Stimulated activated effector memory CD8-positive, alpha-beta T cell treated with anti-CD3 and anti-CD28 coated beads, Interleukin-12 subunit alpha, Interleukin-12 subunit beta, amount 100 ng/mL, for 72 hours (primary cell): ENCODE measurements around the gene TRMT2A.
"Not testable (repeated sequence)": the region's sequence is repeated elsewhere in the genome, so short reads cannot be mapped to it uniquely, and the experiment has no call there.

Source experiments
- ATAC-seq: fragments of 150-1000 bp; cut with Tn5 transposase; 2 replicates; pipeline ENCODE4 v1.10.0; 2021
- DNase-seq, 2 donors: peaks; one replicate each; pipeline ENCODE4 v3.0.0; 2021 to 2022; ENCODE audit warnings: low spot score in 2 of 2
- H3K27ac Mint-ChIP-seq: one replicate; pipeline ENCODE4 v1.8.0; 2022; ENCODE audit warnings: mild to moderate bottlenecking, mixed read lengths
- H3K36me3 Mint-ChIP-seq: one replicate; pipeline ENCODE4 v1.8.0; 2022; ENCODE audit warnings: mild to moderate bottlenecking, mixed read lengths
- H3K4me1 Mint-ChIP-seq: one replicate; pipeline ENCODE4 v1.8.0; 2022; ENCODE audit warnings: mixed read lengths
- H3K4me3 Mint-ChIP-seq: one replicate; pipeline ENCODE4 v1.8.0; 2022; ENCODE audit warnings: mild to moderate bottlenecking, mixed read lengths
- H3K9me3 Mint-ChIP-seq: one replicate; pipeline ENCODE4 v1.8.0; 2022; ENCODE audit warnings: mixed read lengths

The TRMT2A gene

DNA sequence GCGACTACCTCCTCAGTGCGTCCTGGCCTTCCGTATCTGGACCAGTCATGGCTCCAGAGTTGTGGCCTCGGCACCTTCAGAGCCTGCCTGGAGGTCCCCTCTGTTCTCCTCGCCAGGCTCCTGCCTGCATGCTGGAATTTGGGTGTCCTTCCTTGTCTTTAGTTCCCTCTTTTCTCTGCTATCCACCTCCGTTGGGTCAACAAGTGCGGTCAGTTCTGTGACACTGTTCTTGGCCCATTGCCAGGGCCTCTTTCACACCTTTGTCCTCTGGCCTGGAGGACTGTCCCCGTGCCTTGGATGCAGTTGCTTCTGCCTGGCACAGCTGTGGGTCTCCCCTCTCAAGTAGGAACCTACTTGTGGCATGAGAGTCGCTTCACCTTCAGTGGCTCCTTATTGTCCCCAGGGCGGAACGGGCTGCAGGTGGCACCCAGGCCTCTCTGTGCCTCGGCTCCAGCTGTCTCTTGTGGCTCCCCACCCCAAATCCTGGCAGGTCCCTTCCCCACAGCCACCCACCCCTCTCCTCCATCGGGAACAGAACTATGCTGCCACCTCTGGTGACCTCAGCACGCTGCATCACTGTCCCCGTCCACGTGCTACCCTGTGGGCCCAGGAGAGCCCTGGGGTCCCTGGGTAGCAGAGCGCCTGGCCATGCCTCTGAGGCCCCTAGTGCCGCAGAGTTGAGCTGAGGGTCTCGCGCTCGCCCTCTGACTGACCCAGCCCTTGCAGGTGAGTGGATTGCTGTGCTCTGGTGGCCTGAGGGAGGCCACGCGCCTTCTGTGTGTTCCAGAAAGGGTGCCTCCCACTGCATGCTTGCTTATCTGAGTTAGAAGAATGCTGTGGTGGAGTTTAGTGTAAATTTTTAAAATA lies 32.2 kb downstream of the TRMT2A start:
- Mint-ChIP-seq H3K27ac (peak overlapping the region; percentile 36), H3K4me3 (peak overlapping the region; percentile 87), H3K36me3 (peaks cover 60% of the 10 kb centered on the region), H3K4me1 (peaks cover 81% of the 10 kb centered on the region), H3K9me3 (no peaks in the 10 kb centered on the region)
- DNase-seq (no peak), ATAC-seq (no peak)

DNA sequence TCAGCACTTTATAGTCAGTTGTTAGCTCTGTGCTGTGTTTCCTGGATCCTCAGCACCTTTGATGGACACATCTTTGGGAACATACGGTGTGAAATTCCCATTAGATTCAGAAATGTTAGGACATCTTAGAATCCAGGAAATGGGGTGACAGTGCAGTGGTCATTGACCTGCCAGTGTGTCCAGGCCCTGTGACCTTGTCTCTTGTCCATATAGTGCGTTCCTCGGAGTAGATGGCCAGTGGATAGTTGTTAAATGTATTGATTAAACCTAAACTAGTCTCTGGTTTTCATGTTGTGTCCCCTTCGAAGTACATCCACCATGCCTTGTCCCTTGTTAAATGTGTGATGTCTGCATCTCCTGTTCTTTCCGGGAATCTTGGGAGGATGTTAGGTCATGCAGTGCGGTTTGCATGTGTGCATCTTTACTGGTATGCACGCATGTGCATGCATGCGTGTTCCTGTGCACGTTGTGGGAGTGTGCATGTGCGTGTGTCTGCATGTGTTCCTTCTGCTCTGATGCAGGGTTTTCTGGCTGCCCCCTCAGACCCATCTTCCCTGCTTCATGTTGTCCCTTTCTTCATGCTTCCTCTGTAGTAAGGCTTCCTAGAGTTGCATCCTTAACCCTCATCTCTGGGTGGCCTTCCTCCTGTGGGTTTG lies 33.0 kb downstream of the TRMT2A start:
- ATAC-seq (no peak), DNase-seq (no peak)
- H3K27ac Mint-ChIP-seq: peak overlapping the region; percentile 72
- H3K4me3 Mint-ChIP-seq: peak overlapping the region; percentile 87
- H3K9me3 Mint-ChIP-seq: no peaks in the 10 kb centered on the region
- peaks cover 76% of the 10 kb centered on the region for H3K4me1 Mint-ChIP-seq
- peaks cover 52% of the 10 kb centered on the region for H3K36me3 Mint-ChIP-seq

DNA sequence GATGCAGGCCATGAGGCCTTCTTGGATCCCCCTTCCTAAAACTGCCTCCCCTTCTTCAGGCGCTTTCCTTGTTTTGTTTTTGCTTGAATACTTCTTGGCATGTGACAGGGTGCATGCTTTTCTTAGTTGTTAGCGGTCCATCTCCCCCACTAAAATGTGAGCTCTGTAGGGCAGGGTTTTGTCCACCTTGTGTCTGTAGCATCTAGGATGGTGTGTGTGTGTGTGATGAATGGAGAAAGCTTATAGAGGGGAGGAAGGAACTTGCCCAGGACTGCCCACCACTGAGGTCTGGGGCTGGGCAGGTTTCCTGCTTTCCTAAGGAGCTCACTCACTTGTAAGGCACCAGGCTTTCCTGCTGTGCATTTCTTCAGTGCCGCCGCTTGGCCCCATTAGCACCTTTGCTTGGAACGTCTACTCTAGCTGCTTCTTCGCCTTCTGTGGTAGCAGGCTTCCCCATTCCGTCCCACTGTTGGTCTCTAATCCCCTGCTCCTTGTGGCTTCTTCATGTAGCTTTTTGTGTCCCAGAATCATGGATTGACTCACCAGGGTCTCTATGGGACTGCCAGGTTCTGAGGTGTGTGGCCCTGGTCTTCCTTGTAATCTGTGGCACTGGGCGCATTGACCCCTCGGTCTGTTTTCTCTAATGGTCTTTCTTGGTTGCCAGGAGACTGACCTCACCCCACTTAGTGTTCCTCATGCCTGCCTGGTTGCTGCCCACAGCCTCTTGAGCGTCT lies 33.7 kb downstream of the TRMT2A start:
- Mint-ChIP-seq H3K4me1 (peaks cover 76% of the 10 kb centered on the region), H3K9me3 (no peaks in the 10 kb centered on the region), H3K4me3 (peak overlapping the region; percentile 87), H3K27ac (peak overlapping the region; percentile 72), H3K36me3 (peaks cover 45% of the 10 kb centered on the region)
- DNase-seq (no peak), ATAC-seq (no peak)

DNA sequence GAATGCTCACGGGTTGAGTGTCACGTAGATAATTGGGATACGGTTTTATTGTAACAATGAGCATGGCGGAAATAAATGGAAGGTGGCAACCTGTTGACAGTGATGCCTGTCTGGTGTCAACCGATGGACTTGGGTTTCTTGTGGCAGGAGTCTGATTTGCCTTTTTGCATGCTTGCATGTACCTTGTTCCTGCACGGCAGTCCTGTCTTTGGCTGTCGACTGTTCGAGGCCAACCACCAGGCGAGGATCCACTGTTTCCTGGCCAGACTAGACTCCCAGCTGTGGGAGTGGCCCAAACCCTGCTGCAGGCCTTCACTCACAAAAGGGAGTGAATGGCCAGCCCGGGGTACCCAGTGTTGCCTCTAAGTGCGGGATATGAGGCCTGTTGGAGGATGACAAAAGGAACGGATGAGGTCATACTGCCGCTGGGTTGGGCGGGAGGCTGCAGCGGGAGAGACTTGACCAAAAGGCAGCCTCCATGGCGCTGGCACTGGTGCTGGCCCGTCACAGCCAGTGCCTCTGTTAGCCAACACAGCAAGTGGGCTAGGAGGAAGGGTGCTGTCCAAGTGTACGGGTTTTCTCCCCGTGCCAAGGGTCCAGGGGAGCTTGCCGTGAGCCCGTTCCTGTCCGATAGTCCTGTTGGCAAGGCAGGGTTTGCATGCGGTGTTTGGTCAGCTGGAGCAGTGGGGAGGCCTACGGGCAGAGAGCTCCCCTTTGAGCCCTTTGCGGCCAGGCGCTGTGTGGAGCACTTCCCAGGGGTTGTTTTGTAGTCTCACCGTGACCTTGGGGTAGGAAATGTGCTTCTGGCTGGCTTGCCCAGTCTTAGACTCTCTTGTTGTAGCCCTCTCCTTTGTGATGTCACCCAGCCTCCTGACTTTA lies 36.0 kb downstream of the TRMT2A start:
- DNase-seq: peak in 1 of 2 donors; percentile 61
- Mint-ChIP-seq H3K27ac (peak overlapping the region; percentile 72), H3K4me3 (peak overlapping the region; percentile 87), H3K9me3 (no peaks in the 10 kb centered on the region), H3K36me3 (peaks cover 22% of the 10 kb centered on the region), H3K4me1 (peaks cover 54% of the 10 kb centered on the region)
- ATAC-seq: peak; percentile 17

DNA sequence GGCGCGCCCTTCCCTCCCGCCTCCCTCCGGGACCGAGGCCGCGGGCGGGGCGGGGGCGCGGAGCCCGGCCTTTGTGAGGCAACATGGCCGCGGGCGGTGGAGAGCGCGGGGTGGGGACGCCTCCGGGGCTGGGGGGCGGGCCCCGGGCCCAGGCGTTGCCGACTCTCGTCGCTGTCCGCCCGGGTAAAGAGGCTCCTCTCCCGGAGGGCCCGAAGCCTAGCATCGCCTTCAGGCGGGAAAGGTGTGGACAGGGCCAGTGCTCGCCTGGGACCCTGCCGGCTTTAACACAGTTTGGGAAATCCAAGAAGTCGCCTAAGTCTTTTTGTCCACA lies 36.6 kb downstream of the TRMT2A start:
- Mint-ChIP-seq H3K9me3 (no peaks in the 10 kb centered on the region), H3K36me3 (peaks cover 16% of the 10 kb centered on the region), H3K4me1 (peaks cover 48% of the 10 kb centered on the region), H3K4me3 (peak overlapping the region; percentile 87), H3K27ac (peak overlapping the region; percentile 72)
- ATAC-seq (peak; percentile 82), DNase-seq (peak; percentile 53 to 81)

DNA sequence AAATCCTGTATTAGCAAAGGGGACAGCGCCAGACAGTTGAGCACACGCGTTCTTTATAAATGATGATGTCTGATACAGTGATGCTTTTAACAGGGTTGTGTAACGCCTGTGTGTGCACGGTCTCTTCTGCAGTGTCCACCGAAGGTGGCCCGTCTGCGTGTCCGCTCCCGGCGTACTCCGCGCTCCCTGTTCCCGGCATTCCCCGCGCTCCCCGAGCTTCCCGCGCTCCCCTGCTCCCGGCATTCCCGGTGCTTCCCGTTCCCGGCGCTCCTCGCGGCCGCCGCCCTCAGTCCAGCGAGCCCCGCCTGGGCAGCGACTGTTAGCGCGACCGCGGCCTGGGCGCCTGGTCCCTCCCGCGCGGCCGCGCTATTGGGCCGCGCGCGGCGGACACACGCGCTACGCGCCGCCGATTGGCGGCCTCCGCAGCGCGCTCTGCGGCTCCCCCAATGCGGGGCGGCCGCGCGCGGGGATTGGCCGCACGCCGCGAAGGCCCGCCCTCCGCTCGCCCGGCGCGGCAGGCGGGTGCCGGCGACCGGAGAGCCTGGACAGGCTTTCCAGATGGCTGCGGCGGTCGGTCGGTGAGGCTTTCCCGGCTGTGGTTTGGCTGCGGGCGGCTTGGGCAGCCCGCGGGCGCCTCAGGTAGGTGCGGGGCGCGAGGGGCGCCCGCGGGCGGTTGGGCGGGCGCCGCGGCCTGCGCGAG lies 37.1 kb downstream of the TRMT2A start, which contains the start of gene DGCR8:
DGCR8 (plus strand) TSS at position 497 of the 700 bp plus-strand sequence. CDS start 5,723 bp downstream, outside the sequence.
- ATAC-seq (peak; percentile 92), DNase-seq (peak; percentile 68 to 88)
- Mint-ChIP-seq H3K9me3 (no peaks in the 10 kb centered on the region), H3K4me3 (peak within 1 kb of the TSS; percentile 87), H3K36me3 (peaks cover 11% of the 10 kb centered on the region), H3K4me1 (peaks cover 43% of the 10 kb centered on the region), H3K27ac (peak within 1 kb of the TSS; percentile 72)

DNA sequence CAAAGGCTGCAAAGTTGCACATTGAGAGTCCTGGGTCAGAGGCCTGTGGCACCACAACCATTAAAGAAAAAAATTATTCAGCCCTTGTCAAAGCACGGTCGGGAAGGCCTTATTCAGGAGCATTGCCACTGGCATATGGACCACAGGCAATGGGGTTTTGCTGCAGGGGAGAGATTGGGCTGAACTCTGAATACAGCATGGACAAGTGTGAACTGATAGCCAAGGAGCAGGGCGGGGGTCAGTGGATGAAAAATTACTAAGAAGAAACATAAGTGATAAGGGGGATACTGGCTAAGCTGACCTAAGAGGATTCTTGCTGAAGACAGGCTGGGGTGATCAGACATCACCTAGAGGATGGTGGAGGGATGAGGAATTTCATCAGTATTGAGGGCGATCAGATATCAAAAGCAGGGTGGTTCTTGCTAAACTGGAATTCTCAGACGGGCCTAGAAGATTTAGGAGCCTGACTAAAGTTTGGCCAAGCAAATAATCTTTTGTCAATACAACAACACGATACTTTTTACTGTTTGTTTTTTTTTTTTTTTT lies 40.3 kb downstream of the TRMT2A start:
- Mint-ChIP-seq H3K36me3 (peaks cover 10% of the 10 kb centered on the region), H3K4me3 (no peak overlapping the region), H3K9me3 (no peaks in the 10 kb centered on the region), H3K4me1 (peaks cover 11% of the 10 kb centered on the region), H3K27ac (no peak overlapping the region)
- ATAC-seq: no peak
- DNase-seq: no peak

DNA sequence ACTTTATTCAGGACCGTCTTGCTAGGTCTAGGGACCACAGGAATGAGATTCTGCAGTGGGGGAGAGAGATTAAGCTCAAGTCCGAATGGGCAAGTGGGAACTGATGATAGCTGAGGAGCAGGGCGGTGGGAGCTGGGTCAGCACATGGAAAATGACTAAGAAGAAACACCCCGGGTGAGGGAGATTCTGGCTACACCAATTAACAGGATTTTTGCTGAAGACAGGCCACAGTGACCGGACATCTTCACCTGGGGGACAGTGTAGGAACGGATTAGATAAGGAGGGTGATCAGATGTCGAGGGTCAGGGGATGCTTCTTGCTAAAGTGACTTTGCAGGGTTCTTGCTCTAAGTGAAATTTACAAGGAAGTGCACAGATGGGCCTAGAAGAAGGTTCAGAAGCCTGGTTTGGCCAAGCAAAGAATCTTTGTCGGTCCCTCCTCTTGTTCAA lies 45.5 kb downstream of the TRMT2A start:
- DNase-seq (no peak), ATAC-seq (no peak)
- H3K4me3 Mint-ChIP-seq: no peak overlapping the region

DNA sequence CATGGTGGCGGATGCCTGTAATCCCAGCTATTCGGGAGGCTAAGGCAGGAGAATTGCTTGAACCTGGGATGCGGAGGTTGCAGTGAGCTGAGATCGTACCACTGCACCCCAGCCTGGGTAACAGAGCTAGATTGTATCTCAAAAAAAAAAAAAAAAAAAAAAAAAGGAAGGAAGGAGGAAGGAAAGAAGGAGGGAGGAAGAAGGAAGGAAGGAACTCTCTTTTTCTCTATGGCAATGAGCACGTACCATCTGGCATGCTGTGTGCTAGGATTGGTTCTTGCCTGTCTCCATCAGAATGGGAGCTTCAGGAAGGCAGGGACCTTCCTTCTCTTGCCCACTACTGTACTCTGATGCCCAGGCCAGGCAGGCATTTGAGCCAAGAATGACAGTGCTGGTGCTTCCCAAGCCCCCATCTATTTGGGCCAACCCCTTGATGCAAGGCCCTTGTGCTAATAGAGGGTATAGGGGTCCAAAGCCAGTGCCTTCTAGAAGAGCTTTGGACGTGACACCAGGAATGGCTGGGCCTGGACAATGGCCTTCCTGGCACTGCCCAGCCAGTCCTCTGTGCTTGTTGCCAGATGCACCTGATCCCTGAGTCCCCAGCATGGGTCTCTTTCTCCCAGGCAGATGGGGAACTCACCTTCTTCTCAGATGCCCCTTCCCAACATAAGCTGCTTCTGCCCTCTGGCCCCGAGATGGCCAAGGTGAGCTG lies 47.5 kb downstream of the TRMT2A start:
- ATAC-seq (no peak), DNase-seq (no peak)
- H3K4me3 Mint-ChIP-seq: no peak overlapping the region
- no peaks in the 10 kb centered on the region for H3K4me1 Mint-ChIP-seq
- no peaks in the 10 kb centered on the region for H3K9me3 Mint-ChIP-seq
- no peaks in the 10 kb centered on the region for H3K36me3 Mint-ChIP-seq
- no peak overlapping the region for H3K27ac Mint-ChIP-seq

More for the DNA sequence above, 45.5 kb downstream of the TRMT2A start:
- H3K4me1 Mint-ChIP-seq: no peaks in the 10 kb centered on the region
- H3K27ac Mint-ChIP-seq: no peak overlapping the region
- H3K36me3 Mint-ChIP-seq: no peaks in the 10 kb centered on the region
- no peaks in the 10 kb centered on the region for H3K9me3 Mint-ChIP-seq

DNA sequence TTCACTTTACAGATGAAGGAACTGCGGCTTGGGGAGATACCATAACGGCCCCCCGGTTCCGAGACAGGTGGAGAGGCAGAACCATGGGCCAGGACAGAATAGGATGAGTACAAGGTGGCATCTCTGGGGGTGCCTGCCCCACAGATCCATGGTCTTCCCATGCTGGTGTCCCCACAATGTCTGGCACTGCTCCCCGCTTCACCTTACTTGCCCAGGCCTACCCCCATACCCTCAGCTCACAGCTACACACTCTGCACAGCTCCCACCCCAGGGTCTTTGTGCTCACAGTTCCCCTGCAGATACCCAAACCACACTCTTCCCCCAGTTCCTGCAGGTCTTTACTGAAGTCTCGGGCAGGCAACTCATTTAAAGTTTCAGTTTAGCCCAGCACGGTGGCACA lies 48.4 kb downstream of the TRMT2A start:
- no peak overlapping the region for H3K4me3 Mint-ChIP-seq
- no peaks in the 10 kb centered on the region for H3K4me1 Mint-ChIP-seq
- ATAC-seq: no peak
- H3K27ac Mint-ChIP-seq: no peak overlapping the region
- DNase-seq: no peak
- H3K36me3 Mint-ChIP-seq: no peaks in the 10 kb centered on the region
- H3K9me3 Mint-ChIP-seq: no peaks in the 10 kb centered on the region

DNA sequence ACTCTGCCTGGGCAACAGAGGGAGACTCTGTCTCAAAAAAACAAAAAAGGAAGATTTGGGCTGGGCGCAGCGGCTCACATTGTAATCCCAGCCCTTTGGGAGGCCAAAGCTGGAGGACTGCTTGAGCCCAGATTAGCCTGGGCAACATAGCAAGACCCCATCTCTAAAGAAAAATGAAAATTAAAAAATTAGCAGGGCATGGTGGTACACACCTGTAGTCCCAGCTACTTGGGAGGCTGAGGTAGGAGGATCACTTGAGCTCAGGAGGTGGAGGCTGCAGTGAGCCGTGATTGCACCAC lies 49.7 kb downstream of the TRMT2A start:
- H3K36me3 Mint-ChIP-seq, H3K27ac Mint-ChIP-seq, DNase-seq, H3K9me3 Mint-ChIP-seq, H3K4me3 Mint-ChIP-seq, H3K4me1 Mint-ChIP-seq, ATAC-seq: not testable (repeated sequence)

DNA sequence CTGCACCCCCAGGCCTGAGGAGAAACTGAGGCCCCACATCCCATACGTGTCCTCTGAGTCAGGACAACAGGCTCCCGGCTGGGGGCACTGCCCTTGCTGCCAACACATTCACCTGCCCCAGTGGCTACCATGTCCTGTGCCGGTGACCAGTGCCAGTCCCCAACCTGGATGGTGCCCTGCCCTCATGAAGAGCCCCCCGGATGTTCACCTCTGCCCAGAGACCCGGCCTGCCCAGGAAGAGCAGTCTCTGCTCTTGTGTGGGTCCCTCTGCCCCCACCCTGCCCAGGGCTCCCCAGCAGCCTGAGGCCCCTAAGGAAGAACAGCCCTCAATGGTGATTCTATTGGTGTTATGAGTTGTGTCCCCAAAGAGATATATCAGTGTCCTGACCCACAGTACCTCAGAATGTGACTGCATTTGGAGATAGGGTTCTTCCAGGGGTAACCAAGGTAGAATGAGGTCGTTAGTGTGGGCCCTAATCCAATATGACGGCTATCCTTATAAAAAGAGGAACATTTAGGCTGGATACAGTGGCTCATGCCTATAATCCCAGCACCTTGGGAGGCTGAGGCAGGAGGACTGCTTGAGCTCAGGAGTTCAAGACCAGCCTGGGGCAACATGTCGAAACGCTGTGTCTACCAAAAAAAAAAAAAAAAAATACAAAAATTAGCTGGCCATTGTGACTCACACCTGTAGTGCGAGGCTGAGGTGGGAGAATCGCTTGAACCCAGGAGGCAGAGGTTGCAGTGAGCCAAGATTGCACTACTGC lies 50.2 kb downstream of the TRMT2A start:
- ATAC-seq: no peak
- Mint-ChIP-seq H3K9me3 (no peaks in the 10 kb centered on the region), H3K4me1 (no peaks in the 10 kb centered on the region), H3K36me3 (peaks cover 8% of the 10 kb centered on the region), H3K4me3 (no peak overlapping the region), H3K27ac (no peak overlapping the region)
- no peak for DNase-seq
